CD4-positive, CD25-positive, alpha-beta regulatory T cell (primary cell): ENCODE measurements around the gene GNB1. TPM values are rescaled to one million over a fixed set of nuclear protein-coding genes. Genes with fewer than 3 reads are reported as not detected.
A peak's percentile ranks its signal among the peaks of the same experiment; 100 is the strongest.
"Not testable (repeated sequence)": the region's sequence is repeated elsewhere in the genome, so short reads cannot be mapped to it uniquely, and the experiment has no call there.

Experiments
- ATAC-seq, 2 donors: fragments of 150-1000 bp; cut with Tn5 transposase; one replicate each; pipeline ENCODE4 v1.10.0; 2021; ENCODE audit warnings: low read depth in 2 of 2, moderate number of reproducible peaks in 2 of 2, moderate library complexity in 1 of 2
- DNase-seq, 3 donors: peaks; one replicate each; pipeline versions ENCODE4 v3.0.0 to v3.0.0-alpha.2; 2012 to 2022; ENCODE audit warnings: mixed read lengths in 1 of 3
- H3K27ac ChIP-seq: one replicate; pipeline ENCODE4 v1.7.0; 2013; ENCODE audit warnings: mild to moderate bottlenecking, low read length; ENCODE audit not compliant: insufficient read depth, poor library complexity, severe bottlenecking
- H3K27me3 ChIP-seq: one replicate; pipeline ENCODE4 v1.7.0; 2013; ENCODE audit warnings: low read length; ENCODE audit not compliant: control insufficient read depth, insufficient read depth
- H3K36me3 ChIP-seq: one replicate; pipeline ENCODE4 v1.7.0; 2013; ENCODE audit warnings: mild to moderate bottlenecking, low read length, moderate library complexity; ENCODE audit not compliant: control insufficient read depth, insufficient read depth
- H3K4me1 ChIP-seq: 2 replicates; pipeline ENCODE4 v1.7.0; 2013; ENCODE audit warnings: mild to moderate bottlenecking, low read length; ENCODE audit not compliant: insufficient read depth, control insufficient read depth, poor library complexity, severe bottlenecking
- H3K4me3 ChIP-seq: one replicate; pipeline ENCODE4 v1.7.0; 2013; ENCODE audit warnings: low read depth, mild to moderate bottlenecking, low read length, moderate library complexity
- H3K9me3 ChIP-seq, 2 experiments: 1 replicate in 1 of 2; 2 replicates in 1 of 2; pipeline ENCODE4 v1.7.0; 2013; ENCODE audit warnings: low read length in 2 of 2, mild to moderate bottlenecking in 1 of 2, moderate library complexity in 1 of 2; ENCODE audit not compliant: control insufficient read depth in 2 of 2
- H3K27ac Mint-ChIP-seq, 3 donors: one replicate each; pipeline ENCODE4 v1.8.0; 2020 to 2022; ENCODE audit warnings: mild to moderate bottlenecking in 3 of 3, mixed read lengths in 3 of 3, moderate library complexity in 2 of 3
- H3K27me3 Mint-ChIP-seq: one replicate; pipeline ENCODE4 v1.8.0; 2022; ENCODE audit warnings: mild to moderate bottlenecking, mixed read lengths
- H3K36me3 Mint-ChIP-seq: one replicate; pipeline ENCODE4 v1.8.0; 2020; ENCODE audit warnings: mixed read lengths
- H3K4me1 Mint-ChIP-seq, 4 donors: one replicate each; pipeline ENCODE4 v1.8.0; 2020 to 2022; ENCODE audit warnings: mixed read lengths in 4 of 4, mild to moderate bottlenecking in 1 of 4
- H3K4me3 Mint-ChIP-seq, 4 donors: one replicate each; pipeline ENCODE4 v1.8.0; 2020 to 2022; ENCODE audit warnings: mild to moderate bottlenecking in 4 of 4, mixed read lengths in 4 of 4, moderate library complexity in 3 of 4
- H3K9me3 Mint-ChIP-seq, 7 donors: one replicate each; pipeline ENCODE4 v1.8.0; 2020 to 2022; ENCODE audit warnings: mixed read lengths in 7 of 7, mild to moderate bottlenecking in 3 of 7, moderate library complexity in 2 of 7
- polyA plus RNA-seq, 4 donors: library from polyadenylated mRNA; unstranded; fragments of 300-500 nt; fragmentation: Illumina TruSeq; gene quantifications; one replicate each; pipeline ENCODE4 v1.2.3, GENCODE V29; 2021
- total RNA-seq: library from RNA; stranded (reverse); gene quantifications from one replicate; pipeline ENCODE4 v1.2.3, GENCODE V29; 2022

Gene GNB1
- total and polyA plus RNA-seq, 5 donors from 2014 or later = 47.0 to 242 (median 102) TPM

GRCh38 chr1:1754051-1754815, 136.7 kb downstream of the GNB1 start:
- DNase-seq = no peak
- Histone ChIP-seq H3K9me3 (no peaks in the 10 kb centered on the region), H3K4me1 (no peaks in the 10 kb centered on the region), H3K27me3 (no peaks in the 10 kb centered on the region), H3K36me3 (peaks cover 10% of the 10 kb centered on the region), H3K27ac (no peak overlapping the region), H3K4me3 (no peak overlapping the region)
- no peaks in the 10 kb centered on the region for H3K9me3 Mint-ChIP-seq
- peaks cover 0 to 2% (median 0%) of the 10 kb centered on the region in 4 donors for H3K4me1 Mint-ChIP-seq
- H3K4me3 Mint-ChIP-seq = no peak overlapping the region
- no peaks in the 10 kb centered on the region for H3K27me3 Mint-ChIP-seq
- no peak for ATAC-seq
- H3K27ac Mint-ChIP-seq = no peak overlapping the region
- peaks cover 4% of the 10 kb centered on the region for H3K36me3 Mint-ChIP-seq

- H3K9me3 Mint-ChIP-seq = no peaks in the 10 kb centered on the region
- H3K4me3 Mint-ChIP-seq = no peak overlapping the region
- no peaks in the 10 kb centered on the region for H3K4me1 ChIP-seq
- peaks cover 4% of the 10 kb centered on the region for H3K36me3 Mint-ChIP-seq
- peaks cover 10% of the 10 kb centered on the region for H3K36me3 ChIP-seq
- H3K4me3 ChIP-seq = no peak overlapping the region
- no peaks in the 10 kb centered on the region for H3K27me3 Mint-ChIP-seq
- no peaks in the 10 kb centered on the region for H3K9me3 ChIP-seq
- H3K27ac ChIP-seq = no peak overlapping the region
- H3K27ac Mint-ChIP-seq = no peak overlapping the region
- peaks cover 0 to 3% (median 0%) of the 10 kb centered on the region in 4 donors for H3K4me1 Mint-ChIP-seq
- DNase-seq (no peak), ATAC-seq (no peak)
- H3K27me3 ChIP-seq = no peaks in the 10 kb centered on the region
These were observed 137.3 kb downstream of the GNB1 start for GRCh38 chr1:1753607-1754005.

DNA sequence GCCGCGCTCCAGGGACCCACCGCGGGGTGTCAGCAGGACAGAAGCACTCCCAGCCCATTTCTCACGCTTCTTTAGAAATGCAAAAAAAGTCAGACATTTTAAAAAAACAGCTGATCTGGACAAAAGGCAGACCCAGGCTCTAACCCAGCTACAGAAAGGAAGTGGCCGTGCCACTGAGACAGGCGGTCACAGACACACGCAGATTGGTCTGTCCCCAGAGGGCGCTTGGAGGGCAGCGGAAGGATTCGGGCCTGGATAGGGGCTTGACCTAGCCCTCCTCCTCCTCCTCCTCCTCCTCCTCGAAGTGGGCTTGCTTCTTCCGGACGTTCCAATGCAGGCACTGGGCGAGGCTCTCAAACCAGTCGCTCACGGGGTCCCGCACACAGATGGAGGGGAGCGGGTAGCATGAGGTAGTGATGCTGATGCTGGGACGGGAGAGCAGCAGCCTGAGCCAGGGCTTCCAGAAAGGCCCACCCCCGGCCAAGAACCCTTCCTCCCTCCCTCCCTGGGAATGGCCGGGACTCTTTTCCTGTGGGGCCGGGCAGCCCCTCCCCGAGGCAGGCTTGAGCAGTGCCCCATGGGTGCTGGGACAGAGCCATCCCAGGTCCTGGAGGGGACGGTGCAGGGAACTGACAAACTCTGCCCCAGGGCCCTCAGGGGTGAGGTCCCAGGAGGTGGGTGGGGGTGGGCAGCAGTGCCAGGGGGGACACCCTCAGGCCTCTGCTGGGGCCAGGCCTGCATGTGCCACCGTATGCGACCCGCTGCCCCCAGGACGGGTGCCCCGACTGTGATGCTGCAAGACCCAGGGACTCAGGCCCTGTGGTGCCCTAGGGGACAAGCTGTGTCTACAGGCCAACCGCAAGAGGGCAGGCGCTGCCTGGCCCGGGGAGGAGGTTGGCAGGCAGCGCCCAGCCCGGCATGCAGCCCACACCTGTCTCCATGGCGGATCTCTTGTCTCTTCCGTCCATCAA, 138.0 kb downstream of the GNB1 start:
- H3K27ac ChIP-seq = no peak overlapping the region
- Mint-ChIP-seq H3K27me3 (no peaks in the 10 kb centered on the region), H3K4me1 (peaks cover 0 to 7% (median 1%) of the 10 kb centered on the region in 4 donors), H3K4me3 (no peak overlapping the region), H3K27ac (no peak overlapping the region), H3K9me3 (no peaks in the 10 kb centered on the region), H3K36me3 (no peaks in the 10 kb centered on the region)
- no peaks in the 10 kb centered on the region for H3K4me1 ChIP-seq
- H3K4me3 ChIP-seq = no peak overlapping the region
- no peaks in the 10 kb centered on the region for H3K27me3 ChIP-seq
- no peak for ATAC-seq
- DNase-seq = no peak
- no peaks in the 10 kb centered on the region for H3K9me3 ChIP-seq
- H3K36me3 ChIP-seq = peaks cover 10% of the 10 kb centered on the region

DNA sequence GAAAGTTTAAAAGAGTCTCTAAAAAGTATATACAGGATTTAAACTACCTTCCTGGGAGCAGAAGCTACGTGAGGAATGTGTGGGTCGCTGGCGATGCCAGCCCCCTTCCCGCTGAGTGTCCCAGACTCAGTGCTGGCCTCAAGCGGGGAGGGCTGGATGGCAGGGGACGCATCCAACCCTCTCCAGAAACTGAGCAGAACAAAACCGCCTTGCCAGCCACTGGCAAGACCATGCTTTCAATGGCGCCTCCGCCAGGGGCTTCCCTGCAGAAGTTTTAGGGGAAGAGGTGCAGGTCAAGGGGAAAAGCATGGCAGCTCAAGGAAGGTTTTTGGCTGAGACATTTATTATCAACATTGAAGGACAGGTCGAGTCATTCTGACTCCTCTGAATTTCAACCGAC, 138.7 kb downstream of the GNB1 start:
- no peaks in the 10 kb centered on the region for H3K27me3 ChIP-seq
- DNase-seq = no peak
- Mint-ChIP-seq H3K27me3 (no peaks in the 10 kb centered on the region), H3K36me3 (no peaks in the 10 kb centered on the region), H3K27ac (no peak overlapping the region), H3K9me3 (no peaks in the 10 kb centered on the region), H3K4me1 (peaks cover 0 to 7% (median 1%) of the 10 kb centered on the region in 4 donors), H3K4me3 (no peak overlapping the region)
- no peaks in the 10 kb centered on the region for H3K4me1 ChIP-seq
- H3K27ac ChIP-seq = no peak overlapping the region
- H3K36me3 ChIP-seq = peaks cover 10% of the 10 kb centered on the region
- no peaks in the 10 kb centered on the region for H3K9me3 ChIP-seq
- H3K4me3 ChIP-seq = no peak overlapping the region
- ATAC-seq = no peak

DNA sequence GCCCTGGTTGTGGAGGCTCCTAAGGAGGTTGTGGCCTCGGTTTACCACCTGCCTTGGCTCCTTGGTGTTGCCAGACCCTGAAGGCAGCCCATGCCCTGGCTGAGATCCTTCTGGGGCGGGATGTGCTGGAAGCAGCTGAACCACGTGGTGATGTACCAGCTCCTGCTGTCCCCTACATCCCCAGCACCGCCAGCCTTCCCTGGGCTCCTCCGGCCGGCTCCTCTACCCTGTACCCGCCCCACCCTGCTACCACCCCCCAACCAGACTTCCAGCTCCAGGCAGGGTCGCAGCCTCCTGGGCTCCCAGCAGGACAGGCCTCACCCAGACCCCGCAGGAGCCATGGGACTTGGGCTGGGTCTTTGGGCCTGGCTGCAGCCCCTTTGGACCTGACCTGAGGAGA, 140.9 kb downstream of the GNB1 start:
- not testable (repeated sequence) for H3K4me1 Mint-ChIP-seq, H3K9me3 Mint-ChIP-seq, H3K4me3 Mint-ChIP-seq, H3K27ac ChIP-seq, H3K27ac Mint-ChIP-seq, ATAC-seq, H3K9me3 ChIP-seq, H3K36me3 Mint-ChIP-seq, H3K27me3 ChIP-seq, H3K4me1 ChIP-seq, H3K36me3 ChIP-seq, H3K27me3 Mint-ChIP-seq, DNase-seq, H3K4me3 ChIP-seq

DNA sequence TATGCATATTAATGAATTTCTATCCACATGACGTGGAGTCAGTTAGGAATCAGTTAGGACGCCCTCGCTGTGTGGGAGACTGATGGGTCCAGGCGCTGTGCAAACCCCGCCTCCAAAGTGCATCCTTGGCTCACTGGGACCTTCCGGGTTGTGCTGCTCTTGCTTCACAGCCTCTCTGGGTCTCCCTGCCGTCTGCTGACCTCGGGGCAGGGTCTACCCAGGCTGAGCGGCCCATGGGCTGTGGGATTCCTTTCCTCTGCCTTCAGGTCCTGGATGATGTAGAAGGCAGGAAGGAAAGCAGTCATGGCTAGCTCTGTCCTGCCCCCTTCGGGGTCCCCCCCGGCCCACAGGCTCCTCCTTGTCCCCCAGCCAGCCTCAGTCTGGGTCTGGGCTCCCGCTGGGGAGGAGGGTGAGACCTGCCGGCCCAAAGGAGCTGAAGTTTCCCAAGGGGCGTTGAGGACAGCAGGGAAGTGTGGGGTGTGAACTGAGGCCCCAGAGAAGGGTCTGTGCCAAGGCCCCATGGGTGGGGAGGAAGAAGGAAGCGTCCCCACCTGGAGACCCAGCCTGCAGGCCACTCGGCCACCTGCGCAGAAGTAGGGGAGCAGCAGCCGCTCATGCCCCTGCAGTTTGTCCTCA, 142.1 kb downstream of the GNB1 start:
- no peaks in the 10 kb centered on the region for H3K9me3 ChIP-seq
- no peaks in the 10 kb centered on the region for H3K27me3 Mint-ChIP-seq
- DNase-seq (no peak), ATAC-seq (no peak)
- H3K9me3 Mint-ChIP-seq = no peaks in the 10 kb centered on the region
- peaks cover 0 to 7% (median 1%) of the 10 kb centered on the region in 4 donors for H3K4me1 Mint-ChIP-seq
- H3K27ac ChIP-seq = no peak overlapping the region
- H3K36me3 Mint-ChIP-seq = no peaks in the 10 kb centered on the region
- H3K4me3 ChIP-seq = no peak overlapping the region
- H3K27ac Mint-ChIP-seq = peak overlapping the region in 2 of 3 donors; percentile 25 to 73
- peak overlapping the region; percentile 6 to 44 (median 30) for H3K4me3 Mint-ChIP-seq
- no peaks in the 10 kb centered on the region for H3K27me3 ChIP-seq
- peaks cover 5% of the 10 kb centered on the region for H3K36me3 ChIP-seq
- no peaks in the 10 kb centered on the region for H3K4me1 ChIP-seq

GRCh38 chr1:1746566-1746909, 144.3 kb downstream of the GNB1 start:
- not testable (repeated sequence) for H3K27me3 Mint-ChIP-seq, H3K27me3 ChIP-seq, H3K9me3 ChIP-seq, H3K9me3 Mint-ChIP-seq, H3K36me3 ChIP-seq, H3K4me1 ChIP-seq, H3K36me3 Mint-ChIP-seq, DNase-seq, H3K4me3 ChIP-seq
- Mint-ChIP-seq H3K4me1 (peaks cover 4 to 15% (median 5%) of the 10 kb centered on the region in 4 donors), H3K27ac (peak overlapping the region in 1 of 3 donors; percentile 99), H3K4me3 (peak overlapping the region in 3 of 4 donors; percentile 61 to 80 (median 64))
- ATAC-seq = peak; percentile 71 to 77
- peak overlapping the region; percentile 90 for H3K27ac ChIP-seq
